K562 (cell line): ENCODE results near the gene VTCN1. TPM values are rescaled to one million over a fixed set of nuclear protein-coding genes. Genes with fewer than 3 reads are reported as not detected.

Experiments
- ATAC-seq: fragments of 200-7000 bp; cut with Tn5 transposase; 3 replicates; pipeline ENCODE4 v1.9.1; 2020; ENCODE audit warnings: moderate library complexity
- BruUV-seq: library from RNA; stranded (reverse); fragments of 400-500 nt; replicated peaks from 2 replicates; lab custom pipeline; 2021; lab: Mats Ljungman, UMichigan
- CTCF ChIA-PET: fragments of 300-600 bp; formaldehyde crosslinking; extraction: SDS; loops from one replicate; lab custom pipeline; 2021; ENCODE audit warnings: low intra/inter-chr PET ratio; lab: Yijun Ruan, JAX
- POLR2A ChIA-PET: fragments of 300-600, 350-650 bp; sonication (Branson Sonifier 250); formaldehyde crosslinking; extraction: SDS; loops from one replicate; lab custom pipeline; 2021; ENCODE audit warnings: antibody characterized with exemption, inconsistent platforms; lab: Yijun Ruan, JAX
- DNase-seq, 4 experiments: peaks; one replicate each; pipeline versions ENCODE4 v3.0.0 to v3.0.0-alpha.2; 2011 to 2018; ENCODE audit warnings: low spot score in 3 of 4, mixed read lengths in 3 of 4; ENCODE audit errors: extremely low read depth in 1 of 4
- FAIRE-seq: peaks from 2 replicates; lab custom pipeline; 2011; peaks lifted over from hg19 to GRCh38; lab: Jason Lieb, UNC
- H2AFZ ChIP-seq: 2 replicates; pipeline ENCODE4 v1.6.0; 2011; ENCODE audit warnings: low read depth, low read length, control low read depth, inconsistent platforms
- H3K27ac ChIP-seq: fragments of 200-600 bp; 3 replicates; pipeline ENCODE4 v1.8.0; 2011; ENCODE audit warnings: low read depth, mild to moderate bottlenecking, control low read depth, inconsistent platforms, low read length, moderate library complexity, mixed read lengths; ENCODE audit errors: extremely low read depth
- H3K27me3 ChIP-seq, 2 experiments: fragments of 300-600 bp in 1 of 2; 2 replicates in 1 of 2; 3 replicates in 1 of 2; pipeline versions ENCODE4 v1.6.0 to v1.8.0; 2011; ENCODE audit warnings: inconsistent platforms in 2 of 2, low read length in 2 of 2, mild to moderate bottlenecking in 1 of 2, mixed read lengths in 1 of 2, moderate library complexity in 1 of 2; ENCODE audit not compliant: control insufficient read depth in 2 of 2, insufficient read depth in 2 of 2
- H3K36me3 ChIP-seq: fragments of 300-600 bp; 3 replicates; pipeline ENCODE4 v1.8.0; 2011; ENCODE audit warnings: mild to moderate bottlenecking, low read length, inconsistent platforms; ENCODE audit not compliant: control insufficient read depth, insufficient read depth
- H3K4me1 ChIP-seq, 2 experiments: fragments of 200-600 bp in 1 of 2; replicated peaks in 1 of 2; 2 replicates in 1 of 2; 3 replicates in 1 of 2; pipeline versions ENCODE4 v1.5.1 to v1.8.0; 2011; ENCODE audit warnings: inconsistent platforms in 2 of 2, low read length in 2 of 2, mild to moderate bottlenecking in 1 of 2, mixed read lengths in 1 of 2, moderate library complexity in 1 of 2; ENCODE audit not compliant: control insufficient read depth in 2 of 2, insufficient read depth in 2 of 2
- H3K4me2 ChIP-seq: 2 replicates; pipeline ENCODE4 v1.6.1; 2011; ENCODE audit warnings: low read length, control low read depth, inconsistent platforms, mixed read lengths; ENCODE audit not compliant: insufficient read depth
- H3K4me3 ChIP-seq: fragments of 200-600 bp; sonication (generic), shearing (Covaris generic); 2 replicates; pipeline ENCODE4 v1.5.1; 2016; ENCODE audit warnings: control low read depth, inconsistent platforms
- H3K79me2 ChIP-seq: fragments of 200-600 bp; 3 replicates; pipeline ENCODE4 v1.8.0; 2011; ENCODE audit warnings: low read length, inconsistent platforms; ENCODE audit not compliant: control insufficient read depth, insufficient read depth
- H3K9ac ChIP-seq, 2 experiments: 2 replicates each; pipeline versions ENCODE4 v1.6.0 to v1.6.1; 2011; ENCODE audit warnings: low read depth in 2 of 2, low read length in 2 of 2, control low read depth in 1 of 2, inconsistent platforms in 1 of 2, mild to moderate bottlenecking in 1 of 2, mixed read lengths in 1 of 2; ENCODE audit not compliant: insufficient read depth in 1 of 2
- H3K9me1 ChIP-seq: one replicate; pipeline ENCODE4 v1.6.0; 2011; ENCODE audit warnings: inconsistent platforms, mild to moderate bottlenecking, low read length, moderate library complexity; ENCODE audit not compliant: control insufficient read depth, insufficient read depth
- H3K9me3 ChIP-seq: replicated peaks from 2 replicates; pipeline ENCODE4 v1.5.1; 2011; ENCODE audit warnings: low read depth, low read length, inconsistent platforms; ENCODE audit not compliant: control insufficient read depth, insufficient read depth
- H4K20me1 ChIP-seq: replicated peaks from 2 replicates; pipeline ENCODE4 v1.6.1; 2011; ENCODE audit warnings: low read length, inconsistent platforms, mixed read lengths; ENCODE audit not compliant: control insufficient read depth, insufficient read depth
- BMI1 ChIP-seq: fragments of 150-350 bp; IDR thresholded peaks from 2 replicates; pipeline ENCODE4 v1.6.1; 2014; ENCODE audit warnings: low read length
- ETV6 ChIP-seq, 3 experiments: fragments of 150-350 bp in 1 of 3; sonication (generic) in 1 of 3; formaldehyde crosslinking in 1 of 3; IDR thresholded peaks; 2 replicates each; pipeline versions ENCODE4 v1.6.1 to v1.8.0; 2014 to 2022; ENCODE audit warnings: borderline replicate concordance in 2 of 3, low read depth in 2 of 3, antibody characterized with exemption in 1 of 3, low read length in 1 of 3, mild to moderate bottlenecking in 1 of 3, missing genetic modification reagents in 1 of 3
- NFRKB ChIP-seq: fragments of 450-650 bp; IDR thresholded peaks from 2 replicates; pipeline ENCODE4 v1.6.1; 2016; ENCODE audit warnings: low read depth
- RBBP5 ChIP-seq: fragments of 200-600 bp; sonication (generic); IDR thresholded peaks from 2 replicates; pipeline ENCODE4 v1.6.1; 2012; ENCODE audit warnings: borderline replicate concordance, mild to moderate bottlenecking, low read length, control low read depth, inconsistent platforms; ENCODE audit not compliant: insufficient read depth, poor library complexity, severe bottlenecking
- RFX7 ChIP-seq: fragments of 250-450 bp; sonication (Bioruptor Pico); IDR thresholded peaks from 2 replicates; pipeline ENCODE4 v1.5.1; 2021; ENCODE audit warnings: mild to moderate bottlenecking
- ZNF124 ChIP-seq: sonication (generic); formaldehyde crosslinking; IDR thresholded peaks from 2 replicates; pipeline ENCODE4 v1.8.1; 2022; ENCODE audit warnings: missing genetic modification reagents
- WGBS: fragments of 100-300 bp; shearing (Covaris generic); methylation state at CpG from one replicate; pipeline ENCODE4 v1.1.6; 2016; ENCODE audit warnings: low coverage, mixed read lengths; ENCODE audit not compliant: insufficient coverage; ENCODE audit errors: missing lambda C conversion rate; 5-methylcytosine and 5-hydroxymethylcytosine counted together
- in situ Hi-C: fragments of 300-500 bp; cut with MboI; formaldehyde crosslinking; loops from 4 replicates; pipeline ENCODE4 v1.15.0; 2018; ENCODE audit warnings: inconsistent platforms, mixed read lengths
- intact Hi-C: fragments of 100-400 bp; cut with micrococcal nuclease; formaldehyde crosslinking; loops from 2 replicates; pipeline ENCODE4 v1.14.2; 2022
- polyA plus RNA-seq, 8 experiments: library from polyadenylated mRNA; depleted of rRNA in 4 of 8; stranded (reverse) in 5 of 8; unstranded in 3 of 8; fragments of >200 nt; fragmentation: Nextera tagmentation in 2 of 8; fragmentation: Illumina TruSeq in 1 of 8; extraction: Ambion mirVana in 2 of 8; extraction: Trizol in 1 of 8; gene quantifications; 2 replicates each; pipeline versions ENCODE4 v1.2.1 to v1.2.3, GENCODE V29; 2011 to 2014; ENCODE audit warnings: inconsistent platforms in 1 of 8, missing spikeins in 1 of 8
- total RNA-seq, 7 experiments: library from RNA; depleted of rRNA in 6 of 7; stranded (reverse); fragments of >200 nt in 6 of 7; fragmentation: Illumina TruSeq in 2 of 7; extraction: Trizol in 2 of 7; gene quantifications; 2 replicates each; pipeline versions ENCODE4 v1.2.1 to v1.2.3, GENCODE V29; 2011 to 2021; ENCODE audit warnings: low replicate concordance in 1 of 7
- TF ChIP-seq, protein P1 (sequence below): fragments of 250-450 bp; sonication (Bioruptor Pico); IDR thresholded peaks from 2 replicates; pipeline ENCODE4 v1.9.0; 2021; ENCODE audit warnings: mild to moderate bottlenecking
- TF ChIP-seq, protein P2 (sequence below): fragments of 450-650 bp; IDR thresholded peaks from 2 replicates; pipeline ENCODE4 v1.6.1; 2016

VTCN1 gene
- total and polyA plus RNA-seq, 9 of the 15 experiments (the other 6 are each of a cell fraction or from before 2014, with no cell fraction given) = not detected

DNA sequence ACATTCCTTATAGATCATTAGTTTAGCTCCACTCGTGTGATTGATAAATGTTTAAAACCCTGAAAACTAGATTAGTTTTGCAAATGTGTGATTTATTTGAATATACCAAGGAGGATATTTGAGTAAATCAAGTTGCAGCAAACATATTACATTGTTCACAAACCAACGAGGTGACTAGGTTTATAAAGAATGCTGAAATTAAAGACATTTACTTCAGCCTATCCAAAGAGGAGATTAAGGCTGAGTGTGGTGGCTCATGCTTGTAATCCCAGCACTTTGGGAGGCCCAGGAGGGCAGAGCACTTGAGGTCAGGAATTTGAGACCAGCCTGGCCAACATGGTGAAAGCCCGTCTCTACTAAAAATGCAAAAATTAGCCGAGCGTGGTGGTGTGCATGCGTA is 34.1 kb downstream of the VTCN1 start:
- Histone ChIP-seq H2AFZ (no peak overlapping the region), H3K9ac (no peak overlapping the region), H3K4me3 (no peak overlapping the region), H3K79me2 (no peaks in the 10 kb centered on the region), H3K27ac (no peak overlapping the region), H3K4me1 (no peaks in the 10 kb centered on the region; a peak in 2 of 5 replicates), H3K27me3 (peaks cover 25 to 47% of the 10 kb centered on the region in 2 experiments), H3K9me1 (no peaks in the 10 kb centered on the region), H3K36me3 (no peaks in the 10 kb centered on the region), H4K20me1 (no peaks in the 10 kb centered on the region), H3K9me3 (no peaks in the 10 kb centered on the region; the same call in 1 of the 2 replicates), H3K4me2 (no peak overlapping the region)
- in situ Hi-C loops (no loop called here), intact Hi-C loops (no loop called here)
- WGBS = 2% methylated on average over 6 of the region's 6 CpGs
- ChIA-PET CTCF (no interaction called here), POLR2A (no interaction called here)
- DNase-seq (no peak), FAIRE-seq (no peak), ATAC-seq (no peak)
- TF ChIP-seq NFRKB = no peak
- TF ChIP-seq ETV6 (IDR thresholded peaks at IDR 0.05; ENCODE audit: borderline replicate concordance in 1 of 2, low read depth in 2 of 2, low read length in 1 of 2) = no peak
- no peak for TF ChIP-seq ETV6 (CRISPR knock-in tag; IDR thresholded peaks at IDR 0.05; ENCODE audit: borderline replicate concordance)
- no TSS peak for BruUV-seq

DNA sequence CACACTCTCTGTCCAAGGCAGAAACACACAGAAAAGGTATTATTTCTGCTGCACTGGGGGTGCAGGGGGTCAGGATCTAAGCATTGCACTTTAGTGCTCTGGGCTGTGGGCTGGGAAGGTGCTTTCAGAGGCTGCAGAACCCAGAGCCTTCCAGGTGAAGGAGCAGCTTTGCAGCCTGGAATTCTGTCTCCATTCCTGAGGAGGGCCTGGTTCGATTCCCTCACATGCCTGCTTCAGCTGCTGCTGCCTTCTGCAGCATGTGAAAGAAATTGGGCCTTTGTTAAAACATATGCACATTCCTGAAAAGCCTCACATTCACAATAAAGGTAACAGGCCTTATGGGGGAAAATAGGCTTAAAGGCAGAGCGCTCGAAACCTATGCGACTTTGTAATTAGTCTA is 35.9 kb downstream of the VTCN1 start:
- H3K4me2 ChIP-seq = no peak overlapping the region
- H4K20me1 ChIP-seq = no peaks in the 10 kb centered on the region
- CTCF ChIA-PET = no interaction called here
- POLR2A ChIA-PET = interaction anchor here (0.7 kb wide), 1 partner anchor 11 kb away, joined by 3 read pairs; no protein-coding TSS in a partner anchor
- 3% methylated on average over 4 of the region's 4 CpGs for WGBS
- H3K4me3 ChIP-seq = no peak overlapping the region
- no peak overlapping the region for H2AFZ ChIP-seq
- intact Hi-C loops = no loop called here
- no peaks in the 10 kb centered on the region for H3K79me2 ChIP-seq
- H3K27ac ChIP-seq = no peak overlapping the region
- ATAC-seq = no peak
- BruUV-seq = no TSS peak
- H3K9me1 ChIP-seq = no peaks in the 10 kb centered on the region
- H3K36me3 ChIP-seq = no peaks in the 10 kb centered on the region
- no peak overlapping the region for H3K9ac ChIP-seq
- H3K27me3 ChIP-seq = peaks cover 25 to 43% of the 10 kb centered on the region in 2 experiments
- in situ Hi-C loops = no loop called here
- DNase-seq = no peak
- H3K4me1 ChIP-seq = no peaks in the 10 kb centered on the region
- no peaks in the 10 kb centered on the region; the same call in 1 of the 2 replicates for H3K9me3 ChIP-seq
- FAIRE-seq = no peak
- no peak for TF ChIP-seq RFX7 (CRISPR knock-in tag)
- TF ChIP-seq, protein P1, sequence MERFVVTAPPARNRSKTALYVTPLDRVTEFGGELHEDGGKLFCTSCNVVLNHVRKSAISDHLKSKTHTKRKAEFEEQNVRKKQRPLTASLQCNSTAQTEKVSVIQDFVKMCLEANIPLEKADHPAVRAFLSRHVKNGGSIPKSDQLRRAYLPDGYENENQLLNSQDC (CRISPR knock-in tag) = no peak
- TF ChIP-seq, protein P2, sequence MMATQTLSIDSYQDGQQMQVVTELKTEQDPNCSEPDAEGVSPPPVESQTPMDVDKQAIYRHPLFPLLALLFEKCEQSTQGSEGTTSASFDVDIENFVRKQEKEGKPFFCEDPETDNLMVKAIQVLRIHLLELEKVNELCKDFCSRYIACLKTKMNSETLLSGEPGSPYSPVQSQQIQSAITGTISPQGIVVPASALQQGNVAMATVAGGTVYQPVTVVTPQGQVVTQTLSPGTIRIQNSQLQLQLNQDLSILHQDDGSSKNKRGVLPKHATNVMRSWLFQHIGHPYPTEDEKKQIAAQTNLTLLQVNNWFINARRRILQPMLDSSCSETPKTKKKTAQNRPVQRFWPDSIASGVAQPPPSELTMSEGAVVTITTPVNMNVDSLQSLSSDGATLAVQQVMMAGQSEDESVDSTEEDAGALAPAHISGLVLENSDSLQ = no peak
- TF ChIP-seq ZNF124 (CRISPR knock-in tag) = no peak
- no peak for TF ChIP-seq RBBP5
- TF ChIP-seq BMI1 = no peak
